SK-N-SH (cell line): ENCODE results near the gene DVL1. TPM values are rescaled to one million over a fixed set of nuclear protein-coding genes. Genes with fewer than 3 reads are reported as not detected.

Source experiments
- CTCF ChIA-PET: fragments of 300-600, 350-600 bp; formaldehyde crosslinking; extraction: SDS; loops from one replicate; lab custom pipeline; 2021; lab: Yijun Ruan, JAX
- POLR2A ChIA-PET: fragments of 350-600 bp; sonication (Branson Sonifier 250); formaldehyde crosslinking; extraction: SDS; loops from one replicate; lab custom pipeline; 2020; ENCODE audit warnings: antibody characterized with exemption, inconsistent platforms; lab: Yijun Ruan, JAX
- DNase-seq: peaks from one replicate; pipeline ENCODE4 v3.0.0; 2012
- H2AFZ ChIP-seq: fragments of 200-600 bp; sonication (generic); 2 replicates; pipeline ENCODE4 v1.8.1; 2016; ENCODE audit warnings: antibody characterized with exemption, mild to moderate bottlenecking, low read depth
- H3F3A ChIP-seq: fragments of 200-600 bp; sonication (generic); replicated peaks from 2 replicates; pipeline ENCODE3; 2016; ENCODE audit warnings: antibody characterized with exemption, mild to moderate bottlenecking; ENCODE audit not compliant: insufficient read depth
- H3K27ac ChIP-seq, 2 experiments: fragments of 200-500 bp in 1 of 2; fragments of 200-600 bp in 1 of 2; sonication (Bioruptor generic) in 1 of 2; sonication (generic), shearing (Covaris generic) in 1 of 2; 2 replicates each; pipeline versions ENCODE4 v1.5.1 to v1.6.1; 2014 to 2016; ENCODE audit warnings: low read depth in 2 of 2, inconsistent platforms in 1 of 2, low read length in 1 of 2, mild to moderate bottlenecking in 1 of 2, mixed read lengths in 1 of 2
- H3K27me3 ChIP-seq: fragments of 200-600 bp; sonication (generic), shearing (Covaris generic); 2 replicates; pipeline ENCODE4 v1.6.1; 2016; ENCODE audit warnings: mixed run types; ENCODE audit not compliant: insufficient read depth
- H3K36me3 ChIP-seq, 2 experiments: fragments of 200-500 bp in 1 of 2; fragments of 200-600 bp in 1 of 2; sonication (Bioruptor generic) in 1 of 2; sonication (generic) in 1 of 2; replicated peaks in 1 of 2; 2 replicates each; pipeline versions ENCODE3 to v1.5.1; 2014 to 2016; ENCODE audit warnings: low read length in 1 of 2, mild to moderate bottlenecking in 1 of 2; ENCODE audit not compliant: insufficient read depth in 2 of 2, control insufficient read depth in 1 of 2
- H3K4me1 ChIP-seq, 2 experiments: fragments of 200-500 bp in 1 of 2; fragments of 200-600 bp in 1 of 2; sonication (Bioruptor generic) in 1 of 2; sonication (generic), shearing (Covaris generic) in 1 of 2; 2 replicates each; pipeline versions ENCODE4 v1.5.1 to v1.6.1; 2014 to 2016; ENCODE audit warnings: low read depth in 1 of 2, low read length in 1 of 2, mixed run types in 1 of 2; ENCODE audit not compliant: insufficient read depth in 2 of 2, control insufficient read depth in 1 of 2
- H3K4me2 ChIP-seq: fragments of 200-600 bp; sonication (generic), shearing (Covaris generic); 2 replicates; pipeline ENCODE4 v1.6.1; 2017; ENCODE audit warnings: mixed run types
- H3K4me3 ChIP-seq, 2 experiments: fragments of 200-500 bp in 1 of 2; fragments of 200-600 bp in 1 of 2; sonication (Bioruptor generic) in 1 of 2; sonication (generic), shearing (Covaris generic) in 1 of 2; 2 replicates each; pipeline versions ENCODE4 v1.5.1 to v1.8.1; 2014 to 2016; ENCODE audit warnings: low read depth in 2 of 2, inconsistent platforms in 1 of 2, low read length in 1 of 2, mild to moderate bottlenecking in 1 of 2, mixed read lengths in 1 of 2, moderate library complexity in 1 of 2
- H3K79me2 ChIP-seq: fragments of 200-600 bp; sonication (generic); 2 replicates; pipeline ENCODE4 v1.8.1; 2017; ENCODE audit warnings: mild to moderate bottlenecking; ENCODE audit not compliant: insufficient read depth
- H3K9ac ChIP-seq: fragments of 200-600 bp; sonication (generic); 2 replicates; pipeline ENCODE4 v1.6.1; 2017; ENCODE audit warnings: mixed run types
- H3K9me2 ChIP-seq: fragments of 200-600 bp; sonication (generic); 2 replicates; pipeline ENCODE4 v1.6.1; 2017; ENCODE audit warnings: mixed run types
- H3K9me3 ChIP-seq: fragments of 200-600 bp; sonication (generic); 2 replicates; pipeline ENCODE4 v1.6.1; 2017; ENCODE audit warnings: mixed run types, mild to moderate bottlenecking, moderate library complexity
- H4K20me1 ChIP-seq: fragments of 200-600 bp; sonication (generic); 2 replicates; pipeline ENCODE4 v1.6.1; 2017; ENCODE audit warnings: mild to moderate bottlenecking, mixed run types; ENCODE audit not compliant: insufficient read depth
- CTCF ChIP-seq: fragments of 200-600 bp; sonication (generic); IDR thresholded peaks from 2 replicates; pipeline ENCODE4 v1.6.1; 2017; ENCODE audit warnings: antibody characterized with exemption, mild to moderate bottlenecking, moderate library complexity
- EP300 ChIP-seq, 2 experiments: IDR thresholded peaks; 2 replicates each; pipeline versions ENCODE4 v1.4.0 to v1.6.1; 2012; ENCODE audit warnings: borderline replicate concordance in 1 of 2, low read depth in 1 of 2, low read length in 1 of 2
- FOXJ3 ChIP-seq: sonication (generic); formaldehyde crosslinking; IDR thresholded peaks from 2 replicates; pipeline ENCODE4 v1.5.1; 2020; ENCODE audit warnings: mild to moderate bottlenecking, missing genetic modification reagents
- NRF1 ChIP-seq: IDR thresholded peaks from 2 replicates; pipeline ENCODE4 v1.6.1; 2012; ENCODE audit warnings: low read depth, mild to moderate bottlenecking, low read length
- POLR2AphosphoS5 ChIP-seq: IDR thresholded peaks from 2 replicates; pipeline ENCODE4 v1.6.1; 2012; ENCODE audit warnings: low read depth, low read length
- RCOR1 ChIP-seq: fragments of 150-350 bp; IDR thresholded peaks from 2 replicates; pipeline ENCODE4 v1.6.1; 2017; ENCODE audit warnings: antibody characterized with exemption, low read length
- SMC3 ChIP-seq: IDR thresholded peaks from 2 replicates; pipeline ENCODE4 v1.6.1; 2012; ENCODE audit warnings: low read depth, low read length, improper control_type of control experiment
- USF2 ChIP-seq: fragments of 150-350 bp; IDR thresholded peaks from 2 replicates; pipeline ENCODE4 v1.6.1; 2017; ENCODE audit warnings: antibody characterized with exemption, low read length, low read depth, borderline replicate concordance
- YY1 ChIP-seq: IDR thresholded peaks from 2 replicates; pipeline ENCODE4 v1.4.0; 2012; ENCODE audit warnings: low read depth, mild to moderate bottlenecking
- WGBS: methylation state at CpG from one replicate; pipeline ENCODE4 v1.1.6; 2017; ENCODE audit warnings: low lambda C conversion rate; 5-methylcytosine and 5-hydroxymethylcytosine counted together
- polyA plus RNA-seq, 3 experiments: library from polyadenylated mRNA; depleted of rRNA; stranded (reverse); fragments of >200 nt; gene quantifications; 2 replicates each; pipeline ENCODE4 v1.2.3, GENCODE V29; 2012
- TF ChIP-seq, protein P1 (sequence below): IDR thresholded peaks from 2 replicates; pipeline ENCODE4; 2012
- TF ChIP-seq, protein P2 (sequence below): fragments of 150-350 bp; IDR thresholded peaks from 2 replicates; pipeline ENCODE4 v1.6.1; 2016; ENCODE audit warnings: mild to moderate bottlenecking, low read depth, low read length

DVL1 gene
- polyA plus RNA-seq, 1 of the 3 experiments (the other 2 are of a cell fraction), result 32.0 TPM

DNA sequence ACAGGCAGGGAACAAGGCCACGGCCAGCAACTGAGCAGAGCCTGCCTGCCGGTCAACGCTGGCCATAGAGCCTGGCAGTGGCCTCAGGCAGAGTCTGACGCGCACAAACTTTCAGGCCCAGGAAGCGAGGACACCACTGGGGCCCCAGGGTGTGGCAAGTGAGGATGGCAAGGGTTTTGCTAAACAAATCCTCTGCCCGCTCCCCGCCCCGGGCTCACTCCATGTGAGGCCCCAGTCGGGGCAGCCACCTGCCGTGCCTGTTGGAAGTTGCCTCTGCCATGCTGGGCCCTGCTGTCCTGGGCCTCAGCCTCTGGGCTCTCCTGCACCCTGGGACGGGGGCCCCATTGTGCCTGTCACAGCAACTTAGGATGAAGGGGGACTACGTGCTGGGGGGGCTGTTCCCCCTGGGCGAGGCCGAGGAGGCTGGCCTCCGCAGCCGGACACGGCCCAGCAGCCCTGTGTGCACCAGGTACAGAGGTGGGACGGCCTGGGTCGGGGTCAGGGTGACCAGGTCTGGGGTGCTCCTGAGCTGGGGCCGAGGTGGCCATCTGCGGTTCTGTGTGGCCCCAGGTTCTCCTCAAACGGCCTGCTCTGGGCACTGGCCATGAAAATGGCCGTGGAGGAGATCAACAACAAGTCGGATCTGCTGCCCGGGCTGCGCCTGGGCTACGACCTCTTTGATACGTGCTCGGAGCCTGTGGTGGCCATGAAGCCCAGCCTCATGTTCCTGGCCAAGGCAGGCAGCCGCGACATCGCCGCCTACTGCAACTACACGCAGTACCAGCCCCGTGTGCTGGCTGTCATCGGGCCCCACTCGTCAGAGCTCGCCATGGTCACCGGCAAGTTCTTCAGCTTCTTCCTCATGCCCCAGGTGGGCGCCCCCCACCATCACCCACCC lies 17.9 kb downstream of the DVL1 start, which contains the start of gene TAS1R3:
Gene TAS1R3, plus strand, starts transcription at position 213 of the 898 bp plus-strand sequence. Its CDS starts 66 bp downstream, at position 279.
- Histone ChIP-seq H3K4me3 (no peak within 1 kb of the TSS), H3K27me3 (no peaks in the 10 kb centered on the region), H3K79me2 (peaks cover 6% of the 10 kb centered on the region), H3K4me2 (no peak within 1 kb of the TSS), H3K4me1 (peaks cover 0 to 15% of the 10 kb centered on the region in 2 experiments; a peak in 1 of 4 replicates), H3K9me3 (no peaks in the 10 kb centered on the region), H3K27ac (no peak within 1 kb of the TSS), H3F3A (peaks cover 5% of the 10 kb centered on the region), H4K20me1 (no peaks in the 10 kb centered on the region), H3K9ac (no peak within 1 kb of the TSS), H3K9me2 (no peaks in the 10 kb centered on the region), H3K36me3 (peaks cover 0 to 18% of the 10 kb centered on the region in 2 experiments), H2AFZ (no peak within 1 kb of the TSS)
- POLR2A ChIA-PET, result interaction anchor here (1.1 kb wide), 1 partner anchor 17 kb away, joined by 3 read pairs; no protein-coding TSS in a partner anchor
- DNase-seq, result no peak
- TF ChIP-seq, protein P1, sequence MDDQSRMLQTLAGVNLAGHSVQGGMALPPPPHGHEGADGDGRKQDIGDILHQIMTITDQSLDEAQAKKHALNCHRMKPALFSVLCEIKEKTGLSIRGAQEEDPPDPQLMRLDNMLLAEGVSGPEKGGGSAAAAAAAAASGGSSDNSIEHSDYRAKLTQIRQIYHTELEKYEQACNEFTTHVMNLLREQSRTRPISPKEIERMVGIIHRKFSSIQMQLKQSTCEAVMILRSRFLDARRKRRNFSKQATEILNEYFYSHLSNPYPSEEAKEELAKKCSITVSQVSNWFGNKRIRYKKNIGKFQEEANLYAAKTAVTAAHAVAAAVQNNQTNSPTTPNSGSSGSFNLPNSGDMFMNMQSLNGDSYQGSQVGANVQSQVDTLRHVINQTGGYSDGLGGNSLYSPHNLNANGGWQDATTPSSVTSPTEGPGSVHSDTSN, result no peak
- TF ChIP-seq CTCF (no peak), RCOR1 (no peak), NRF1 (no peak), EP300 (IDR thresholded peaks at IDR 0.05; ENCODE audit: borderline replicate concordance in 1 of 2, low read depth in 1 of 2, low read length in 1 of 2) (no peak), YY1 (no peak), POLR2AphosphoS5 (no peak), FOXJ3 (no peak), USF2 (no peak), SMC3 (no peak)
- TF ChIP-seq, protein P2, sequence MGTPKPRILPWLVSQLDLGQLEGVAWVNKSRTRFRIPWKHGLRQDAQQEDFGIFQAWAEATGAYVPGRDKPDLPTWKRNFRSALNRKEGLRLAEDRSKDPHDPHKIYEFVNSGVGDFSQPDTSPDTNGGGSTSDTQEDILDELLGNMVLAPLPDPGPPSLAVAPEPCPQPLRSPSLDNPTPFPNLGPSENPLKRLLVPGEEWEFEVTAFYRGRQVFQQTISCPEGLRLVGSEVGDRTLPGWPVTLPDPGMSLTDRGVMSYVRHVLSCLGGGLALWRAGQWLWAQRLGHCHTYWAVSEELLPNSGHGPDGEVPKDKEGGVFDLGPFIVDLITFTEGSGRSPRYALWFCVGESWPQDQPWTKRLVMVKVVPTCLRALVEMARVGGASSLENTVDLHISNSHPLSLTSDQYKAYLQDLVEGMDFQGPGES, result no peak
- WGBS, result 28% methylated on average over 6 of the region's 41 CpGs
- CTCF ChIA-PET, result interaction anchor here (1.0 to 1.9 kb wide), 5 partner anchors 11 to 40 kb away, joined by 3 to 7 read pairs (median 4); no protein-coding TSS in a partner anchor
